ENCODE results near the gene MARCHF10. TPM values are rescaled to one million over a fixed set of nuclear protein-coding genes. Genes with fewer than 3 reads are reported as not detected.

Gene MARCHF10
- total RNA-seq, 1 experiment from 2014 or later = not detected

DNA sequence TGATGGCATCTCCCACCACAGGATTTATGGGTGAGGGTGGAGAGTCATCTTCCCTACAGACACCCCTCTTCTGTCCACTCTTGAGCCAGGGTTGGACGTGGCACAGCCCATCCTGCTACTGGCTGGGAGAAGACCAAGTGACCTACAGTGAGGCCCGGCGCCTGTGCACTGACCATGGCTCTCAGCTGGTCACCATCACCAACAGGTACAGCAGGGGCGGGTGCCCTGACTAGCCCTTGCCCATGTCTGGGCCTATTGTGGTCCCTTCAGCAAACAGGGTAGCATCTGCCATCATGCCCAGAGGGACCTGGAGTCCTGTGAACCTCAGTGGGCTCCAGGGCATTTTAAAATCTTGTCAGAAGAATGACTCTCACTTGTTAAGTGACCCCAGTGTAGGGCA lies 132.4 kb downstream of the MARCHF10 start:
- ChIA-PET RAD21 (ENCODE audit: low non-redundant PET in 1 of 2, low total read pairs in 2 of 2, uncharacterized antibody in 2 of 2, unreplicated experiment in 2 of 2) (no interaction called here), CTCF (no interaction called here), POLR2A (no interaction called here)
- H3K9me2 ChIP-seq (ENCODE audit: insufficient read depth) = no peaks in the 10 kb centered on the region
- BruUV-seq (replicated peaks) = no TSS peak
- no peak for ATAC-seq
- no peaks in the 10 kb centered on the region for H3K36me3 ChIP-seq (ENCODE audit: control insufficient read depth in 1 of 2, insufficient read depth in 2 of 2, low read length in 2 of 2)
- no peak overlapping the region for H3K9ac ChIP-seq (ENCODE audit: low read length)
- TF ChIP-seq SP1 (IDR thresholded peaks at IDR 0.05; ENCODE audit: low read depth) = no peak
- TF ChIP-seq, protein P1, sequence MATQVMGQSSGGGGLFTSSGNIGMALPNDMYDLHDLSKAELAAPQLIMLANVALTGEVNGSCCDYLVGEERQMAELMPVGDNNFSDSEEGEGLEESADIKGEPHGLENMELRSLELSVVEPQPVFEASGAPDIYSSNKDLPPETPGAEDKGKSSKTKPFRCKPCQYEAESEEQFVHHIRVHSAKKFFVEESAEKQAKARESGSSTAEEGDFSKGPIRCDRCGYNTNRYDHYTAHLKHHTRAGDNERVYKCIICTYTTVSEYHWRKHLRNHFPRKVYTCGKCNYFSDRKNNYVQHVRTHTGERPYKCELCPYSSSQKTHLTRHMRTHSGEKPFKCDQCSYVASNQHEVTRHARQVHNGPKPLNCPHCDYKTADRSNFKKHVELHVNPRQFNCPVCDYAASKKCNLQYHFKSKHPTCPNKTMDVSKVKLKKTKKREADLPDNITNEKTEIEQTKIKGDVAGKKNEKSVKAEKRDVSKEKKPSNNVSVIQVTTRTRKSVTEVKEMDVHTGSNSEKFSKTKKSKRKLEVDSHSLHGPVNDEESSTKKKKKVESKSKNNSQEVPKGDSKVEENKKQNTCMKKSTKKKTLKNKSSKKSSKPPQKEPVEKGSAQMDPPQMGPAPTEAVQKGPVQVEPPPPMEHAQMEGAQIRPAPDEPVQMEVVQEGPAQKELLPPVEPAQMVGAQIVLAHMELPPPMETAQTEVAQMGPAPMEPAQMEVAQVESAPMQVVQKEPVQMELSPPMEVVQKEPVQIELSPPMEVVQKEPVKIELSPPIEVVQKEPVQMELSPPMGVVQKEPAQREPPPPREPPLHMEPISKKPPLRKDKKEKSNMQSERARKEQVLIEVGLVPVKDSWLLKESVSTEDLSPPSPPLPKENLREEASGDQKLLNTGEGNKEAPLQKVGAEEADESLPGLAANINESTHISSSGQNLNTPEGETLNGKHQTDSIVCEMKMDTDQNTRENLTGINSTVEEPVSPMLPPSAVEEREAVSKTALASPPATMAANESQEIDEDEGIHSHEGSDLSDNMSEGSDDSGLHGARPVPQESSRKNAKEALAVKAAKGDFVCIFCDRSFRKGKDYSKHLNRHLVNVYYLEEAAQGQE (IDR thresholded peaks at IDR 0.05; ENCODE audit: low read depth) = no peak
- no peak for TF ChIP-seq JUND (IDR thresholded peaks at IDR 0.05)
- no peak for TF ChIP-seq EGR1 (IDR thresholded peaks at IDR 0.05; ENCODE audit: low read depth)
- no peak for TF ChIP-seq ELF1 (IDR thresholded peaks at IDR 0.05; ENCODE audit: borderline replicate concordance, low read depth)
- TF ChIP-seq POLR2AphosphoS5 (IDR thresholded peaks at IDR 0.05; ENCODE audit: low read depth, low read length) = no peak
- no peak for TF ChIP-seq POLR2A (IDR thresholded peaks at IDR 0.05; ENCODE audit: borderline replicate concordance, extremely low read depth, insufficient read depth, insufficient read length)
- TF ChIP-seq RAD21 (IDR thresholded peaks at IDR 0.05; ENCODE audit: low read depth) = no peak
- TF ChIP-seq ZFX (IDR thresholded peaks at IDR 0.05) = no peak
- TF ChIP-seq, protein P2, sequence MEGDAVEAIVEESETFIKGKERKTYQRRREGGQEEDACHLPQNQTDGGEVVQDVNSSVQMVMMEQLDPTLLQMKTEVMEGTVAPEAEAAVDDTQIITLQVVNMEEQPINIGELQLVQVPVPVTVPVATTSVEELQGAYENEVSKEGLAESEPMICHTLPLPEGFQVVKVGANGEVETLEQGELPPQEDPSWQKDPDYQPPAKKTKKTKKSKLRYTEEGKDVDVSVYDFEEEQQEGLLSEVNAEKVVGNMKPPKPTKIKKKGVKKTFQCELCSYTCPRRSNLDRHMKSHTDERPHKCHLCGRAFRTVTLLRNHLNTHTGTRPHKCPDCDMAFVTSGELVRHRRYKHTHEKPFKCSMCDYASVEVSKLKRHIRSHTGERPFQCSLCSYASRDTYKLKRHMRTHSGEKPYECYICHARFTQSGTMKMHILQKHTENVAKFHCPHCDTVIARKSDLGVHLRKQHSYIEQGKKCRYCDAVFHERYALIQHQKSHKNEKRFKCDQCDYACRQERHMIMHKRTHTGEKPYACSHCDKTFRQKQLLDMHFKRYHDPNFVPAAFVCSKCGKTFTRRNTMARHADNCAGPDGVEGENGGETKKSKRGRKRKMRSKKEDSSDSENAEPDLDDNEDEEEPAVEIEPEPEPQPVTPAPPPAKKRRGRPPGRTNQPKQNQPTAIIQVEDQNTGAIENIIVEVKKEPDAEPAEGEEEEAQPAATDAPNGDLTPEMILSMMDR (IDR thresholded peaks at IDR 0.05 in 2 of 3, conservative IDR thresholded peaks at IDR 0.05 in 1 of 3; ENCODE audit: borderline replicate concordance in 1 of 3, insufficient read depth in 1 of 3, low read depth in 2 of 3, low read length in 2 of 3) = no peak
- no peak for TF ChIP-seq ZNF274 (IDR thresholded peaks at IDR 0.05; ENCODE audit: low read depth, low read length)
- TF ChIP-seq, protein P3, sequence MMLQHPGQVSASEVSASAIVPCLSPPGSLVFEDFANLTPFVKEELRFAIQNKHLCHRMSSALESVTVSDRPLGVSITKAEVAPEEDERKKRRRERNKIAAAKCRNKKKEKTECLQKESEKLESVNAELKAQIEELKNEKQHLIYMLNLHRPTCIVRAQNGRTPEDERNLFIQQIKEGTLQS (IDR thresholded peaks at IDR 0.05) = no peak
- no peak for TF ChIP-seq CEBPB (IDR thresholded peaks at IDR 0.05; ENCODE audit: low read depth)
- TF ChIP-seq TCF7L2 (IDR thresholded peaks at IDR 0.05; ENCODE audit: borderline replicate concordance, extremely low read depth, insufficient read depth, insufficient read length) = no peak
- TF ChIP-seq SRF (IDR thresholded peaks at IDR 0.05; ENCODE audit: low read depth) = no peak
- H3K4me1 ChIP-seq (ENCODE audit: control insufficient read depth in 1 of 2, insufficient read depth in 2 of 2, low read length in 2 of 2) = peaks cover 9 to 14% of the 10 kb centered on the region in 2 experiments; a peak in 3 of 4 replicates
- H3K27me3 ChIP-seq (ENCODE audit: insufficient read depth, low read length) = no peaks in the 10 kb centered on the region
- H3K4me3 ChIP-seq (replicated peaks in 1 of 2; ENCODE audit: low read depth in 1 of 2, low read length in 2 of 2) = no peak overlapping the region
- H3K9me3 ChIP-seq (ENCODE audit: control insufficient read depth in 1 of 2, insufficient read depth in 1 of 2, low read depth in 1 of 2, low read length in 2 of 2) = no peaks in the 10 kb centered on the region
- H2AFZ ChIP-seq (ENCODE audit: low read depth, low read length, poor library complexity, severe bottlenecking) = no peak overlapping the region
- no peak for DNase-seq (ENCODE audit: low read depth, low spot score)
- H3K79me2 ChIP-seq (ENCODE audit: insufficient read depth, low read length) = no peaks in the 10 kb centered on the region
- no peaks in the 10 kb centered on the region for H4K20me1 ChIP-seq (ENCODE audit: insufficient read depth)
- intact Hi-C loops (cut with micrococcal nuclease) = loop anchor here (10.0 kb wide), 1 partner anchor 409 kb away; no protein-coding TSS in a partner anchor
- no peak overlapping the region for H3K27ac ChIP-seq (ENCODE audit: low read depth, low read length)
- no peak overlapping the region for H3K4me2 ChIP-seq (ENCODE audit: low read length)
